Measurements from ENCODE around the gene HIVEP3. TPM values are rescaled to one million over a fixed set of nuclear protein-coding genes. Genes with fewer than 3 reads are reported as not detected.
A peak's percentile ranks its signal among the peaks of the same experiment; 100 is the strongest.

HIVEP3 gene
- total and polyA plus RNA-seq, 8 donors, result 1.8 to 65.3 (median 3.8) TPM

DNA sequence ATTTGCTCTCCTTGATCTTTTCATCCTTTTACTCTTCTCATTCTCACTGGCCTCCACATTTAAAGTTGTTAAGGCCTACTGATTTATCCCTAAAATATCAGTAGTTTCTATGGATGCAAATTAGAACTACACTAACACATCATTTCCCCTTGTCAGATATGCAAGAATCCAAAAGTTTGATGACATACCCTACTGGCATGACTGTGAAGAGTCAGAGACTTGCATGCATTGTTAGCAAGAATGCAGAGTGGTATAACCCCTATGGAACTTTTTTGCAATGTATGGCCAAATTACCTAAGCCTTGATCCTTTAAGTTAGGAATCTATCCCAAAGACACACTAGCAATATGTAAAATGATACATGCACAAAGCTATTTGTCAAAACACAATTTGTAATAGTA is 23.6 kb upstream of the HIVEP3 start:
- intact Hi-C loops (cut with DNase I; ENCODE audit: low total_unique reads), result no loop called here
- TF ChIP-seq, protein P1, sequence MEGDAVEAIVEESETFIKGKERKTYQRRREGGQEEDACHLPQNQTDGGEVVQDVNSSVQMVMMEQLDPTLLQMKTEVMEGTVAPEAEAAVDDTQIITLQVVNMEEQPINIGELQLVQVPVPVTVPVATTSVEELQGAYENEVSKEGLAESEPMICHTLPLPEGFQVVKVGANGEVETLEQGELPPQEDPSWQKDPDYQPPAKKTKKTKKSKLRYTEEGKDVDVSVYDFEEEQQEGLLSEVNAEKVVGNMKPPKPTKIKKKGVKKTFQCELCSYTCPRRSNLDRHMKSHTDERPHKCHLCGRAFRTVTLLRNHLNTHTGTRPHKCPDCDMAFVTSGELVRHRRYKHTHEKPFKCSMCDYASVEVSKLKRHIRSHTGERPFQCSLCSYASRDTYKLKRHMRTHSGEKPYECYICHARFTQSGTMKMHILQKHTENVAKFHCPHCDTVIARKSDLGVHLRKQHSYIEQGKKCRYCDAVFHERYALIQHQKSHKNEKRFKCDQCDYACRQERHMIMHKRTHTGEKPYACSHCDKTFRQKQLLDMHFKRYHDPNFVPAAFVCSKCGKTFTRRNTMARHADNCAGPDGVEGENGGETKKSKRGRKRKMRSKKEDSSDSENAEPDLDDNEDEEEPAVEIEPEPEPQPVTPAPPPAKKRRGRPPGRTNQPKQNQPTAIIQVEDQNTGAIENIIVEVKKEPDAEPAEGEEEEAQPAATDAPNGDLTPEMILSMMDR (IDR thresholded peaks at IDR 0.05), result no peak
- no peak for TF ChIP-seq EP300 (IDR thresholded peaks at IDR 0.05)
- no peak for TF ChIP-seq POLR2AphosphoS5 (IDR thresholded peaks at IDR 0.05)
- TF ChIP-seq POLR2A (IDR thresholded peaks at IDR 0.05), result no peak
- DNase-seq, result no peak
- Histone ChIP-seq H3K27me3 (no peaks in the 10 kb centered on the region), H3K4me1 (no peaks in the 10 kb centered on the region), H3K4me3 (no peak overlapping the region), H3K36me3 (no peaks in the 10 kb centered on the region), H3K9me3 (peaks cover 0 to 14% (median 8%) of the 10 kb centered on the region in 4 donors), H3K27ac (no peak overlapping the region)

DNA sequence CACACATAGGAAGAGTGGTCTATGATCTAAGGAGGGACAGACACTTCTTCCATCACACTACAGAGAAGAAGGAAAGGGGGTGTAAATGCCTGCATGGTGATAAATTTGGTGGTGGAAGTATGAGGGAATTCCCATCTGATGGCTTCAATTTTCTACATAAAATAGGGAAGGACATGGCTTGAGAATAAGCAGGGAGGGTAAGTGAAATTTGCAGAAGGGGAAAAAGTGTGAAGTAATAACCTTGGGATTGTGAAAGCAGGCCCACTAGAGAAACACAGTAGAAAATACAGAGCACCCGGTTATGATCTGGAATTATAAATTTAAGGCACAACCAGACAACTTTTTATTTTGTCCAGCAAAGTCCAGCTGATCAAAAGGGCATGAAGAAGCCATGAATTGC is 22.7 kb upstream of the HIVEP3 start:
- no peaks in the 10 kb centered on the region for H3K27me3 ChIP-seq
- 65 to 92% (median 70%) methylated on average over 1 of the region's 1 CpG for WGBS, 5 donors
- DNase-seq, result no peak
- H3K27ac ChIP-seq, result no peak overlapping the region
- no peaks in the 10 kb centered on the region for H3K36me3 ChIP-seq
- TF ChIP-seq POLR2A (IDR thresholded peaks at IDR 0.05) (no peak), EP300 (IDR thresholded peaks at IDR 0.05) (no peak)
- TF ChIP-seq, protein P1 (IDR thresholded peaks at IDR 0.05), result no peak
- intact Hi-C loops (cut with DNase I; ENCODE audit: low total_unique reads), result no loop called here
- no peaks in the 10 kb centered on the region for H3K4me1 ChIP-seq
- no peak overlapping the region for H3K4me3 ChIP-seq
- H3K9me3 ChIP-seq, result peaks cover 0 to 14% (median 8%) of the 10 kb centered on the region in 4 donors

DNA sequence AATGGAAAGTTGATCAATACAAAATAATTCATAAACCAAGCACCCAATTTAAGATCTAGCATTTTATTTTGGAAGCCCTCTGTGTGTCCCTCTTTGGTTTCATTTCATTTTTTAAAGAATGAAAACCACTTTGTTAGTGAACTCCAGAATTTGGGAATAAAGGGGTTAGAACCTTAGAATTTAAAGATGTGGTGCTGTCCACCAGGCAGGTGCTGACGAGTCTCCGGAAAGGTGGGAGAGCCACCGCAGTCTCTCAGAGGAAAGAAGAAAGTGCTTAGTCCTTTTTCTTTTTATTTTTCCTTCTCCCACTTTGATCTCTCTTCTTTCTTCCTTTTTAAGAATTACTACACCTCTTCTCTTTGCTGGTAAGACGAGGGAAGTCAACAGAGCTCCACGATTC is 20.5 kb upstream of the HIVEP3 start:
- WGBS, 5 donors, result 48 to 65% (median 57%) methylated on average over 5 of the region's 5 CpGs
- DNase-seq, result no peak
- Histone ChIP-seq H3K9me3 (peaks cover 0 to 10% (median 6%) of the 10 kb centered on the region in 4 donors), H3K4me3 (no peak overlapping the region), H3K36me3 (no peaks in the 10 kb centered on the region), H3K4me1 (no peaks in the 10 kb centered on the region), H3K27ac (no peak overlapping the region), H3K27me3 (no peaks in the 10 kb centered on the region)
- intact Hi-C loops (cut with DNase I; ENCODE audit: low total_unique reads), result no loop called here
- TF ChIP-seq POLR2AphosphoS5 (IDR thresholded peaks at IDR 0.05), result no peak

DNA sequence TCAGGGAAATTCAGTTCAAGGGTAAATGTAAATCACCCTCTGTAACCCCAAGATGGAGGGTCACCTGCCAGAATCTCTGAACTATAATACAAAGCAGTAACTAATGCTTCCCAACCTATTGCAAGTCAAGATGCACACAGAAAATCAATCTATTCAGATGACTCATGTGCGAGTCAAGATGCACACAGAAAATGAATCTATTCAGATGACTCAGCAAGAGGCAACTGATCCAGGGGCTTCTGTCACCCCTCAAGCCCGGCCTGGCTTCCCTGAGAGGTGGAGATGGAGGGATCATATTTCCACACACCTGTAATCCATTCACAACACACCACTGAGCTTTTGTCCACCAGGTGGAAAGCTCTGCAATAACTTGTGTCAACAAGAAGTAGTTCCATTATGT is 17.4 kb upstream of the HIVEP3 start:
- 34 to 51% (median 49%) methylated on average over 2 of the region's 2 CpGs for WGBS, 5 donors
- H3K4me3 ChIP-seq, result no peak overlapping the region
- H3K9me3 ChIP-seq, result peaks cover 0 to 3% (median 0%) of the 10 kb centered on the region in 4 donors
- intact Hi-C loops (cut with DNase I; ENCODE audit: low total_unique reads), result no loop called here
- no peaks in the 10 kb centered on the region for H3K36me3 ChIP-seq
- TF ChIP-seq EP300 (IDR thresholded peaks at IDR 0.05), result no peak
- TF ChIP-seq, protein P1 (IDR thresholded peaks at IDR 0.05), result no peak
- TF ChIP-seq POLR2AphosphoS5 (IDR thresholded peaks at IDR 0.05), result no peak
- no peak for TF ChIP-seq POLR2A (IDR thresholded peaks at IDR 0.05)
- H3K4me1 ChIP-seq, result no peaks in the 10 kb centered on the region
- DNase-seq, result peak in 1 of 2 donors; percentile 26
- no peaks in the 10 kb centered on the region for H3K27me3 ChIP-seq
- H3K27ac ChIP-seq, result no peak overlapping the region

DNA sequence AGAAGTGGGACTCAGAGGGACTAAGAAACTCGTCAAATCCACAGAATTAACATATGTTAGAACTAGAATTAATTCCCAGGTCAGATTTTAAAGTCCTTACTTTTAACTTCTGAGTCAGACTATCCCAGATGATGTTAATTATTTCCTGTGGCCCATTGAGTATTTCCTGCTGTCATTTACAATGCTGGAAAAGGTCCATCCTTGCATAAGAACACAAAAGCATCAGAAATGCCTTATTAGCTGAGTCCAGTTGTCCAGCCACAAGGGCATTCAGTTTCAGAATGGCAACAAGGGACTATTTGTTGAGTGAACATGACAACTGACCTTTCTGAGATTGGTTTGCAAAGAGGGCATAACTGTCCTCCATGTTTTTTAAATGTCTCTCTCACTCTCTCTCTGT is 16.5 kb upstream of the HIVEP3 start:
- 42 to 63% (median 53%) methylated on average over 1 of the region's 1 CpG for WGBS, 5 donors
- no peaks in the 10 kb centered on the region for H3K4me1 ChIP-seq
- peaks cover 0 to 3% (median 0%) of the 10 kb centered on the region in 4 donors for H3K9me3 ChIP-seq
- no peak overlapping the region for H3K27ac ChIP-seq
- H3K27me3 ChIP-seq, result no peaks in the 10 kb centered on the region
- no peaks in the 10 kb centered on the region for H3K36me3 ChIP-seq
- DNase-seq, result no peak
- intact Hi-C loops (cut with DNase I; ENCODE audit: low total_unique reads), result no loop called here
- no peak overlapping the region for H3K4me3 ChIP-seq
- no peak for TF ChIP-seq EP300 (IDR thresholded peaks at IDR 0.05)
- TF ChIP-seq, protein P1 (IDR thresholded peaks at IDR 0.05), result no peak
- no peak for TF ChIP-seq POLR2AphosphoS5 (IDR thresholded peaks at IDR 0.05)
- TF ChIP-seq POLR2A (IDR thresholded peaks at IDR 0.05), result no peak
